Loucy (cell line): Measurements from ENCODE around the gene ARVCF.

Experiments used
- H2AFZ ChIP-seq: fragments of 200-600 bp; sonication (generic); 2 replicates; pipeline ENCODE4 v1.6.0; 2016; ENCODE audit warnings: antibody characterized with exemption, mild to moderate bottlenecking, low read length, moderate library complexity
- H3F3A ChIP-seq: fragments of 200-600 bp; 2 replicates; pipeline ENCODE4 v1.6.0; 2016; ENCODE audit warnings: antibody characterized with exemption, low read depth, mild to moderate bottlenecking
- H3K27me3 ChIP-seq: fragments of 200-600 bp; sonication (generic); 2 replicates; pipeline ENCODE4 v1.6.1; 2014; ENCODE audit warnings: low read length, mild to moderate bottlenecking; ENCODE audit not compliant: insufficient read depth, poor library complexity, severe bottlenecking
- H3K36me3 ChIP-seq: fragments of 200-600 bp; sonication (generic); 2 replicates; pipeline ENCODE4 v1.6.1; 2016; ENCODE audit warnings: low read length; ENCODE audit not compliant: insufficient read depth
- H3K4me1 ChIP-seq: fragments of 200-600 bp; sonication (generic); 2 replicates; pipeline ENCODE4 v1.5.1; 2014; ENCODE audit warnings: low read length, mild to moderate bottlenecking; ENCODE audit not compliant: insufficient read depth, poor library complexity, severe bottlenecking
- H3K4me2 ChIP-seq: fragments of 200-600 bp; sonication (generic); 2 replicates; pipeline ENCODE4 v1.6.0; 2014; ENCODE audit warnings: antibody characterized with exemption, low read length, low read depth, mild to moderate bottlenecking; ENCODE audit not compliant: poor library complexity, severe bottlenecking
- H3K4me3 ChIP-seq: fragments of 200-600 bp; sonication (generic); 2 replicates; pipeline ENCODE4 v1.5.1; 2014; ENCODE audit warnings: low read length, mild to moderate bottlenecking, mixed read lengths; ENCODE audit not compliant: poor library complexity, severe bottlenecking
- H3K79me2 ChIP-seq: fragments of 200-600 bp; sonication (generic); 2 replicates; pipeline ENCODE4 v1.6.1; 2014; ENCODE audit warnings: low read length; ENCODE audit not compliant: insufficient read depth
- H3K9ac ChIP-seq: fragments of 200-600 bp; sonication (generic); 2 replicates; pipeline ENCODE4 v1.6.0; 2014; ENCODE audit warnings: mild to moderate bottlenecking, low read depth, low read length, moderate library complexity; ENCODE audit not compliant: poor library complexity, severe bottlenecking
- H3K9me2 ChIP-seq: fragments of 200-600 bp; sonication (generic); replicated peaks from 2 replicates; pipeline ENCODE4 v1.6.1; 2016; ENCODE audit warnings: low read depth, low read length, mixed read lengths
- H3K9me3 ChIP-seq: fragments of 200-600 bp; sonication (generic); 2 replicates; pipeline ENCODE4 v1.6.1; 2014; ENCODE audit warnings: mild to moderate bottlenecking, antibody characterized with exemption, low read length, low read depth; ENCODE audit not compliant: insufficient read depth
- H4K20me1 ChIP-seq: fragments of 200-600 bp; sonication (generic); 2 replicates; pipeline ENCODE4 v1.6.0; 2014; ENCODE audit warnings: antibody characterized with exemption, low read length, mild to moderate bottlenecking; ENCODE audit not compliant: insufficient read depth, poor library complexity, severe bottlenecking
- CTCF ChIP-seq: fragments of 200-600 bp; sonication (generic); conservative IDR thresholded peaks from 2 replicates; pipeline ENCODE4 v1.5.1; 2014; ENCODE audit warnings: mild to moderate bottlenecking, antibody characterized with exemption, low read length
- EZH2phosphoT487 ChIP-seq: fragments of 200-600 bp; IDR thresholded peaks from 2 replicates; pipeline ENCODE4 v1.6.1; 2018; ENCODE audit warnings: antibody characterized with exemption, mild to moderate bottlenecking, moderate library complexity, borderline replicate concordance

Gene ARVCF

GRCh38 chr22:19984851-19985811 is 31.5 kb downstream of the ARVCF start:
- Histone ChIP-seq H3K27me3 (no peaks in the 10 kb centered on the region), H4K20me1 (no peaks in the 10 kb centered on the region), H3K4me3 (no peak overlapping the region), H3K9ac (no peak overlapping the region), H3K9me2 (no peaks in the 10 kb centered on the region), H3F3A (no peaks in the 10 kb centered on the region), H2AFZ (no peak overlapping the region), H3K4me2 (no peak overlapping the region), H3K79me2 (no peaks in the 10 kb centered on the region), H3K9me3 (no peaks in the 10 kb centered on the region), H3K4me1 (peaks cover 2% of the 10 kb centered on the region), H3K36me3 (no peaks in the 10 kb centered on the region)
- TF ChIP-seq CTCF (no peak), EZH2phosphoT487 (no peak)

DNA sequence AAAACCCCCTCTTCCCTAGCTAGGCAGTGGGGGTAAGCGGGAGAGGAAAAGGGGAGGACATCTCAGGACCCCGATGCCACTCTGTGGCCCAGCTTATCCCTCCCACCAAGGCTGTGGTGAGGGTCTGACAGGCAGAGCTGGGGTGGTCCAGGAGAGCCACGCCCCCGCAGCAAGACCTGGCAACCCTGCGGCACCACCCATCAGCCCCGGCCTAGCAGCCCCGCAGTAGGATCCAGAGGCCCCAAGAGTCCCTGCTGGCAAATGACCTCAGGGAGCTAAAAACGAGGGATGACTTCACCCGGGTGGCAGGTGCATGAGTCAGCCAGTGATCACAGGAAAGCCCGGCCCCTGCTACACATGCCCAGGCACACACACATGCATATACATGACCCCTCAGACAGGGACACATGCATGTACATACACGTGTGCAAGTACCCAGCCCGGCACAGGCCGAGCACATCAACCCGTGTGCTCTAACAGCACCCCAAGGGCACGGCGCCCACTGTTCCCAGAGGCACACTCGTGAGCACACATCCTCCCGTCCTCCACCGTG is 32.3 kb downstream of the ARVCF start:
- H3K27me3 ChIP-seq: no peaks in the 10 kb centered on the region
- H3K9me3 ChIP-seq: no peaks in the 10 kb centered on the region
- no peak overlapping the region for H3K4me3 ChIP-seq
- H3K9ac ChIP-seq: no peak overlapping the region
- no peaks in the 10 kb centered on the region for H3K79me2 ChIP-seq
- no peak overlapping the region for H2AFZ ChIP-seq
- no peak overlapping the region for H3K4me2 ChIP-seq
- H3K4me1 ChIP-seq: peaks cover 2% of the 10 kb centered on the region
- no peaks in the 10 kb centered on the region for H4K20me1 ChIP-seq
- H3F3A ChIP-seq: no peaks in the 10 kb centered on the region
- H3K9me2 ChIP-seq: no peaks in the 10 kb centered on the region
- no peaks in the 10 kb centered on the region for H3K36me3 ChIP-seq
- TF ChIP-seq EZH2phosphoT487: no peak

- H2AFZ ChIP-seq: no peak overlapping the region
- H3K9ac ChIP-seq: no peak overlapping the region
- H4K20me1 ChIP-seq: no peaks in the 10 kb centered on the region
- peaks cover 2% of the 10 kb centered on the region for H3K4me1 ChIP-seq
- H3K27me3 ChIP-seq: no peaks in the 10 kb centered on the region
- no peaks in the 10 kb centered on the region for H3F3A ChIP-seq
- TF ChIP-seq CTCF: no peak
- no peak for TF ChIP-seq EZH2phosphoT487
- no peaks in the 10 kb centered on the region for H3K9me3 ChIP-seq
- H3K79me2 ChIP-seq: no peaks in the 10 kb centered on the region
- H3K9me2 ChIP-seq: no peaks in the 10 kb centered on the region
- no peak overlapping the region for H3K4me2 ChIP-seq
- no peaks in the 10 kb centered on the region for H3K36me3 ChIP-seq
- no peak overlapping the region for H3K4me3 ChIP-seq
Observed at GRCh38 chr22:19983741-19984140, 32.9 kb downstream of the ARVCF start.
